ENCODE measurements around the gene MAST1.

Gene MAST1

GRCh38 chr19:12875086-12875485, 36.8 kb downstream of the MAST1 start:
- no peak overlapping the region for H3K4me2 ChIP-seq (ENCODE audit: low read length)
- no peak overlapping the region for H2AFZ ChIP-seq
- H3K9me3 ChIP-seq (ENCODE audit: control insufficient read depth, low read length): no peaks in the 10 kb centered on the region
- H3K9ac ChIP-seq: no peak overlapping the region
- no peak overlapping the region for H3K27ac ChIP-seq
- TF ChIP-seq CTCF (IDR thresholded peaks at IDR 0.05): no peak
- H3K27me3 ChIP-seq (ENCODE audit: control insufficient read depth, insufficient read depth, low read length): no peaks in the 10 kb centered on the region
- no peaks in the 10 kb centered on the region for H3K79me2 ChIP-seq
- H3K4me3 ChIP-seq (ENCODE audit: low read depth, low read length): no peak overlapping the region
- no peaks in the 10 kb centered on the region for H3K36me3 ChIP-seq (ENCODE audit: control insufficient read depth, insufficient read depth, low read length)
- H3K4me1 ChIP-seq: no peaks in the 10 kb centered on the region

GRCh38 chr19:12880551-12881171, 42.3 kb downstream of the MAST1 start:
- Histone ChIP-seq H3K4me1 (no peaks in the 10 kb centered on the region), H2AFZ (peak overlapping the region; percentile 89), H3K9ac (no peak overlapping the region), H3K4me2 (ENCODE audit: low read length) (peak overlapping the region; percentile 63), H3K27ac (peak overlapping the region; percentile 72), H3K9me3 (ENCODE audit: control insufficient read depth, low read length) (no peaks in the 10 kb centered on the region), H3K4me3 (ENCODE audit: low read depth, low read length) (peak overlapping the region; percentile 82), H3K27me3 (ENCODE audit: control insufficient read depth, insufficient read depth, low read length) (no peaks in the 10 kb centered on the region), H3K79me2 (no peaks in the 10 kb centered on the region), H3K36me3 (ENCODE audit: control insufficient read depth, insufficient read depth, low read length) (no peaks in the 10 kb centered on the region)
- TF ChIP-seq CTCF (IDR thresholded peaks at IDR 0.05): no peak

DNA sequence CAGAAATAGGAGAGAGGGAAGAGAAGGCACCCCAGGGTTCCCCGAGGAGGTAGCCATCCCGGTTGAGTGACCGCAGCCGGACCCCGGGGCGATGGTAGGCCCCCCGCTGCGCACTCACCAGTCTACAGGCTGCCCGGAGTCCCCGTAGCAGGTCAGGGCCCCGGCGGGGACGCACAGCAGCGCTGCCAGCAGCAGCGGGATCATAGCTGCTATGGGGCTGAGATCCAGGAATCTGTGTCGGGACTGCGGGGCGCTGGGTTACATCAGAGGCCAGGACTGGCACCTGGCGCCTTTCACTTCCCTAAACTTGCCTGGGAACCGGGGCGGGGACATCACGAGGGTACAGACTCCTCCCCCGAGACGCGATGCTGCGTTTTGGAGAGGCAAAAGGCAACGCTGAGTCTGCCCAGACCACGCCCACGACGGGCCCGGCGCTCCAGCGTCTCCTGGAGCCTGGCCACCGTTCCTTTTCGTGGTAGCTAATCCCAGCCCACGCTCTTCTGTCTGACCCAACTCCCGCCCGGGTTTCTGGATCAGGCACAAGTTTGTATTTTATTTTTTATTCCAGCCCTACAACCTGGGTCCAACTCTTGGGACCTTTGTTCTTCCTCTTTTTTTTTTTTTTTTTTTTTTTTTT, 43.0 kb downstream of the MAST1 start, which contains the start of gene DNASE2:
Gene DNASE2 (minus strand): TSS at position 278 of the 637 bp plus-strand sequence. CDS start 74 bp downstream, at position 204.
- no peaks in the 10 kb centered on the region for H3K4me1 ChIP-seq
- TF ChIP-seq CTCF (IDR thresholded peaks at IDR 0.05): no peak

DNA sequence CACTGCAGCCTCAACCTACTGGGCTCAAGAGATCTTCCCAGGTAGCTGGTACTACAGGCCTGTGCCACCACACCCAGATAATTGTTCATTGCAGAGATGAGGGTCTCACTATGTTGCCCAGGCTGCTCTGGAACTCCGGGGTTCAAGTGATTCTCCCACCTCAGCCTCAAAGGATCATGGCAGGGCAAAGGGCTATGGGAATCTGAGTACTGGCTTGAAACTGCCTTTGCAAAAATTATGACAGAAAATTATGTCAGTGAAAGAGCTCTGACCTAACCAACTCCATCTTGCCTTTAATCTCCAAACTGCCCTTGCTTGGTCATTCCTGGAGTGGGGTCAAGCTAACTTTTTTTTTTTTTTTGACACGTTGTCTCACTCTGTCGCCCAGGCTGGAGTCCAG, 44.3 kb downstream of the MAST1 start:
- H3K9me3 ChIP-seq (ENCODE audit: control insufficient read depth, low read length): no peaks in the 10 kb centered on the region
- H3K9ac ChIP-seq: no peak overlapping the region
- no peak overlapping the region for H3K4me2 ChIP-seq (ENCODE audit: low read length)
- no peaks in the 10 kb centered on the region for H3K4me1 ChIP-seq
- no peak for TF ChIP-seq CTCF (IDR thresholded peaks at IDR 0.05)
- H3K79me2 ChIP-seq: no peaks in the 10 kb centered on the region
- no peaks in the 10 kb centered on the region for H3K27me3 ChIP-seq (ENCODE audit: control insufficient read depth, insufficient read depth, low read length)
- no peak overlapping the region for H3K27ac ChIP-seq
- H3K4me3 ChIP-seq (ENCODE audit: low read depth, low read length): no peak overlapping the region
- no peaks in the 10 kb centered on the region for H3K36me3 ChIP-seq (ENCODE audit: control insufficient read depth, insufficient read depth, low read length)
- H2AFZ ChIP-seq: no peak overlapping the region

More for the DNA sequence above, 43.0 kb downstream of the MAST1 start, which contains the start of gene DNASE2:
- no peaks in the 10 kb centered on the region for H3K79me2 ChIP-seq
- no peak within 1 kb of the TSS for H3K9ac ChIP-seq
- no peaks in the 10 kb centered on the region for H3K27me3 ChIP-seq (ENCODE audit: control insufficient read depth, insufficient read depth, low read length)
- H3K27ac ChIP-seq: peak within 1 kb of the TSS; percentile 72
- no peaks in the 10 kb centered on the region for H3K36me3 ChIP-seq (ENCODE audit: control insufficient read depth, insufficient read depth, low read length)
- no peaks in the 10 kb centered on the region for H3K9me3 ChIP-seq (ENCODE audit: control insufficient read depth, low read length)
- H3K4me2 ChIP-seq (ENCODE audit: low read length): peak within 1 kb of the TSS; percentile 63
- peak within 1 kb of the TSS; percentile 89 for H2AFZ ChIP-seq
- peak within 1 kb of the TSS; percentile 82 for H3K4me3 ChIP-seq (ENCODE audit: low read depth, low read length)

Measured in parathyroid adenoma (tissue), 2 donors.